Tibial nerve (tissue), 4 donors: ENCODE data around the gene ZSWIM6.

Source experiments
- CTCF ChIP-seq, 5 experiments: fragments of 200-600 bp in 3 of 5; fragments of 450-650 bp in 2 of 5; sonication (generic) in 3 of 5; IDR thresholded peaks; one replicate each; pipeline ENCODE4 v1.5.1; 2016 to 2019; ENCODE audit warnings: antibody characterized with exemption in 5 of 5, mild to moderate bottlenecking in 3 of 5, moderate library complexity in 2 of 5
- EP300 ChIP-seq, 2 donors: sonication (generic); formaldehyde crosslinking; IDR thresholded peaks; one replicate each; pipeline ENCODE4 v1.6.1; 2017; ENCODE audit warnings: antibody characterized with exemption in 2 of 2, mild to moderate bottlenecking in 1 of 2

GRCh38 chr5:61516946-61517345 lies 184.9 kb downstream of the ZSWIM6 start:
- TF ChIP-seq CTCF (IDR thresholded peaks at IDR 0.05) = no peak
- no peak for TF ChIP-seq EP300 (IDR thresholded peaks at IDR 0.05)
